B cell (primary cell): Measurements from ENCODE around the gene PGBD4. TPM values are rescaled to one million over a fixed set of nuclear protein-coding genes. Genes with fewer than 3 reads are reported as not detected.

ENCODE experiments used
- ATAC-seq: fragments of 200-7000 bp; cut with Tn5 transposase; one replicate; pipeline ENCODE4 v1.10.0; 2021; ENCODE audit warnings: low read depth, mild to moderate bottlenecking, moderate number of reproducible peaks, moderate library complexity
- CTCF ChIA-PET: fragments of 350-600 bp; sonication (Branson Sonifier 250); formaldehyde crosslinking; loops from one replicate; lab custom pipeline; 2021; ENCODE audit warnings: antibody characterized with exemption, inconsistent platforms; lab: Charles Lee
- POLR2A ChIA-PET: fragments of 350-600 bp; sonication (Branson Sonifier 250); formaldehyde crosslinking; loops from one replicate; lab custom pipeline; 2021; ENCODE audit warnings: antibody characterized with exemption; lab: Charles Lee
- DNase-seq: peaks from one replicate; pipeline ENCODE4 v3.0.0; 2013
- H2AFZ ChIP-seq: 2 replicates; pipeline ENCODE4 v1.6.1; 2012; ENCODE audit warnings: mild to moderate bottlenecking, low read depth, low read length; ENCODE audit not compliant: insufficient read depth, poor library complexity, severe bottlenecking
- H3K27ac ChIP-seq, 2 donors: 1 replicate in 1 of 2; 2 replicates in 1 of 2; pipeline ENCODE4 v1.5.1; 2012 to 2013; ENCODE audit warnings: low read length in 2 of 2, mild to moderate bottlenecking in 2 of 2, moderate library complexity in 1 of 2
- H3K27me3 ChIP-seq, 4 experiments: fragments of 200-600 bp in 1 of 4; sonication (generic) in 1 of 4; replicated peaks in 1 of 4; 1 replicate in 2 of 4; 2 replicates in 2 of 4; pipeline versions ENCODE4 v1.6.1 to v1.7.0; 2013 to 2016; ENCODE audit warnings: low read length in 3 of 4, mild to moderate bottlenecking in 2 of 4, mixed read lengths in 1 of 4, moderate library complexity in 1 of 4; ENCODE audit not compliant: insufficient read depth in 4 of 4, control insufficient read depth in 3 of 4; ENCODE audit errors: control extremely low read depth in 1 of 4
- H3K36me3 ChIP-seq, 2 experiments: replicated peaks in 1 of 2; 1 replicate in 1 of 2; 2 replicates in 1 of 2; pipeline versions ENCODE4 v1.6.1 to v1.7.1; 2013; ENCODE audit warnings: low read length in 1 of 2; ENCODE audit not compliant: insufficient read depth in 2 of 2, control insufficient read depth in 1 of 2; ENCODE audit errors: control extremely low read depth in 1 of 2, extremely low read depth in 1 of 2
- H3K4me1 ChIP-seq, 2 donors: fragments of 200-600 bp in 1 of 2; sonication (generic) in 1 of 2; 1 replicate in 1 of 2; 2 replicates in 1 of 2; pipeline versions ENCODE4 v1.5.1 to v1.6.1; 2013 to 2017; ENCODE audit warnings: low read length in 2 of 2; ENCODE audit not compliant: control insufficient read depth in 2 of 2, insufficient read depth in 2 of 2
- H3K4me2 ChIP-seq: replicated peaks from 2 replicates; pipeline ENCODE3; 2012; ENCODE audit warnings: mild to moderate bottlenecking, low read depth, low read length; ENCODE audit not compliant: poor library complexity, severe bottlenecking
- H3K4me3 ChIP-seq, 5 experiments: fragments of 200-600 bp in 1 of 5; sonication (generic) in 1 of 5; 1 replicate in 3 of 5; 2 replicates in 2 of 5; pipeline versions ENCODE4 v1.5.1 to v1.7.0; 2011 to 2016; ENCODE audit warnings: low read length in 4 of 5, mild to moderate bottlenecking in 4 of 5, low read depth in 2 of 5, control low read depth in 1 of 5, moderate library complexity in 1 of 5; ENCODE audit not compliant: insufficient read depth in 1 of 5; ENCODE audit errors: control extremely low read depth in 1 of 5, extremely low read depth in 1 of 5
- H3K79me2 ChIP-seq: fragments of 200-600 bp; sonication (generic); one replicate; pipeline ENCODE4 v1.6.0; 2016; ENCODE audit warnings: low read length; ENCODE audit not compliant: control insufficient read depth, insufficient read depth
- H3K9ac ChIP-seq: fragments of 200-600 bp; sonication (generic); 2 replicates; pipeline ENCODE4 v1.6.1; 2017; ENCODE audit warnings: mild to moderate bottlenecking, low read length, moderate library complexity
- H3K9me3 ChIP-seq, 3 donors: one replicate each; pipeline versions ENCODE4 v1.6.1 to v1.7.1; 2013; ENCODE audit warnings: low read length in 2 of 3; ENCODE audit not compliant: control insufficient read depth in 2 of 3, insufficient read depth in 1 of 3; ENCODE audit errors: control extremely low read depth in 1 of 3
- H4K20me1 ChIP-seq: 2 replicates; pipeline ENCODE4 v1.6.0; 2012; ENCODE audit warnings: mild to moderate bottlenecking, low read length; ENCODE audit not compliant: insufficient read depth, control insufficient read depth, poor library complexity, severe bottlenecking
- H3K27ac Mint-ChIP-seq: one replicate; pipeline ENCODE4 v1.8.0; 2021; ENCODE audit warnings: mixed read lengths
- H3K27me3 Mint-ChIP-seq: one replicate; pipeline ENCODE4 v1.8.0; 2021; ENCODE audit warnings: mixed read lengths
- H3K4me1 Mint-ChIP-seq: one replicate; pipeline ENCODE4 v1.8.0; 2021; ENCODE audit warnings: mixed read lengths
- H3K4me3 Mint-ChIP-seq: one replicate; pipeline ENCODE4 v1.8.0; 2021; ENCODE audit warnings: mixed read lengths
- H3K9me3 Mint-ChIP-seq: one replicate; pipeline ENCODE4 v1.8.0; 2022; ENCODE audit warnings: mixed read lengths; ENCODE audit not compliant: insufficient read depth
- CTCF ChIP-seq: fragments of 200-600 bp; IDR thresholded peaks from one replicate; pipeline ENCODE4 v1.8.0; 2022; ENCODE audit warnings: antibody characterized with exemption, mild to moderate bottlenecking
- EZH2 ChIP-seq: IDR thresholded peaks from 2 replicates; pipeline ENCODE4 v1.6.1; 2012; ENCODE audit warnings: borderline replicate concordance, low read depth, mild to moderate bottlenecking, moderate library complexity, low read length; ENCODE audit not compliant: insufficient read depth, poor library complexity, severe bottlenecking
- WGBS: methylation state at CpG from one replicate; pipeline ENCODE4 v1.1.5; 2013; ENCODE audit warnings: missing lambda C conversion rate; ENCODE audit not compliant: insufficient coverage; 5-methylcytosine and 5-hydroxymethylcytosine counted together
- intact Hi-C: fragments of 100-400 bp; cut with micrococcal nuclease; formaldehyde crosslinking; loops from one replicate; pipeline ENCODE4 v1.10.0; 2022
- polyA plus RNA-seq: library from polyadenylated mRNA; depleted of rRNA; stranded (reverse); fragments of >200 nt; gene quantifications from 2 replicates; pipeline ENCODE4 v1.2.3, GENCODE V29; 2012
- total RNA-seq, 2 donors: library from RNA; stranded (reverse); fragments of 120-200 nt in 1 of 2; gene quantifications; 1 replicate in 1 of 2; 2 replicates in 1 of 2; pipeline versions ENCODE4 v1.2.3 to v1.2.4, GENCODE V29; 2013 to 2022

PGBD4 gene
- total and polyA plus RNA-seq, 2 donors (not counting 1 experiment from before 2014, with no cell fraction given), result 2.5 to 5.2 TPM

GRCh38 chr15:34125945-34126344 lies 24.1 kb downstream of the PGBD4 start:
- CTCF ChIA-PET, result no interaction called here
- H3K36me3 ChIP-seq, result no peaks in the 10 kb centered on the region
- Mint-ChIP-seq H3K9me3 (no peaks in the 10 kb centered on the region), H3K27ac (no peak overlapping the region), H3K4me3 (no peak overlapping the region), H3K4me1 (no peaks in the 10 kb centered on the region), H3K27me3 (peaks cover 15% of the 10 kb centered on the region)
- WGBS, result no CpG with 5 or more reads among the region's 1 CpG
- H4K20me1 ChIP-seq, result no peaks in the 10 kb centered on the region
- intact Hi-C loops, result no loop called here
- no peaks in the 10 kb centered on the region for H3K4me1 ChIP-seq
- no peak for DNase-seq
- H3K27ac ChIP-seq, result no peak overlapping the region
- no peak for ATAC-seq
- TF ChIP-seq EZH2 (no peak), CTCF (no peak)
- H2AFZ ChIP-seq, result no peak overlapping the region
- H3K9me3 ChIP-seq, result no peaks in the 10 kb centered on the region
- no peak overlapping the region for H3K4me2 ChIP-seq
- POLR2A ChIA-PET, result no interaction called here
- no peaks in the 10 kb centered on the region for H3K27me3 ChIP-seq
- no peaks in the 10 kb centered on the region for H3K79me2 ChIP-seq
- no peak overlapping the region for H3K9ac ChIP-seq
- H3K4me3 ChIP-seq, result no peak overlapping the region

- intact Hi-C loops, result no loop called here
- DNase-seq (no peak), ATAC-seq (no peak)
- CTCF ChIA-PET, result no interaction called here
- no peaks in the 10 kb centered on the region for H3K79me2 ChIP-seq
- no peak overlapping the region for H3K27ac ChIP-seq
- H3K36me3 ChIP-seq, result no peaks in the 10 kb centered on the region
- Mint-ChIP-seq H3K4me3 (no peak overlapping the region), H3K27me3 (peaks cover 13% of the 10 kb centered on the region), H3K27ac (no peak overlapping the region), H3K4me1 (no peaks in the 10 kb centered on the region), H3K9me3 (no peaks in the 10 kb centered on the region)
- H3K9me3 ChIP-seq, result no peaks in the 10 kb centered on the region
- no peak overlapping the region for H3K4me3 ChIP-seq
- no peak overlapping the region for H2AFZ ChIP-seq
- H4K20me1 ChIP-seq, result no peaks in the 10 kb centered on the region
- H3K27me3 ChIP-seq, result no peaks in the 10 kb centered on the region
- H3K9ac ChIP-seq, result no peak overlapping the region
- no peak overlapping the region for H3K4me2 ChIP-seq
- TF ChIP-seq CTCF (no peak), EZH2 (no peak)
- H3K4me1 ChIP-seq, result no peaks in the 10 kb centered on the region
- POLR2A ChIA-PET, result no interaction called here
Measured at GRCh38 chr15:34126522-34126921, 24.6 kb downstream of the PGBD4 start.
